ENCODE data around the gene LDAF1.
"Not testable (repeated sequence)": the region's sequence is repeated elsewhere in the genome, so short reads cannot be mapped to it uniquely, and the experiment has no call there.

The LDAF1 gene

DNA sequence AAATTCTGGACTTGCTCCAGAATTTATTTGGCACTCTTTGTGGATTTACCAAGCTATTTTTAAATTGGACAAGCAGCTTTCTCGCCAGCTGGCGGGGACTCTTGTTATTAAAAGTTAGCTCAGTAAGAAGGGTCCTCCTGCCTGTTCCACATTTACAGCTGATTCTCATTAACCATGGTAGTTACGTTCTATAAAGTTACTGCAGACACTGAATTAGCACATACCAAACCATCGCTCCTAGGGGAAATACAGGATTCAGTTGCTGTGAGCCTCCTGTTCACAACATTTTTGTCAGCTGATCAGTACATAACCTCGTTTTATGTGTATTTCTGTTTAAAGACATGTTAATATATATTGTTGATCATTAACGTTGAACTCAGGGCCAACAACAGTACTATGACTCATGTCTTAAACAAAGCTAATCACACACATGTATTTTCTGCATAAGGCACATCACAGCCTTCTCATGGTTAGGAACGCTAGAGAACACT lies 4.2 kb downstream of the LDAF1 start:
- DNase-seq (ENCODE audit: low spot score), result no peak

DNA sequence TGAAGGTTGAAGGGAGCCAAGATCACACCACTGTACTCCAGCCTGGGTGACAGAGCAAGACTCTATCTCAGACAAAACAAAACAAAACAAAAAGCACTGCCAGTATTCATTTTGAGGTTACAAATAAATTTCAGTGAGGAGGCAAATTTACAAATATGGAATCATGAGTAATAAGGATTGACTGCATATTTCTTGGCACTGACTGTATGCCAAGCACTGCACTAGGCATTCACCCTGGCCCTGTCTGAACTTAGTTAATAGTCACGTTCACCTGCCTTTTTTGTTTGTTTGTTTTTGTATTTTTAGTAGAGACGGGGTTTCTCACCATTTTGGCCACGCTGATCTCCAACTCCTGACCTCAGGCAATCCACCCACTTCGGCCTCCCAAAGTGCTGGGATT lies 5.1 kb downstream of the LDAF1 start:
- DNase-seq (ENCODE audit: low spot score), result no peak

DNA sequence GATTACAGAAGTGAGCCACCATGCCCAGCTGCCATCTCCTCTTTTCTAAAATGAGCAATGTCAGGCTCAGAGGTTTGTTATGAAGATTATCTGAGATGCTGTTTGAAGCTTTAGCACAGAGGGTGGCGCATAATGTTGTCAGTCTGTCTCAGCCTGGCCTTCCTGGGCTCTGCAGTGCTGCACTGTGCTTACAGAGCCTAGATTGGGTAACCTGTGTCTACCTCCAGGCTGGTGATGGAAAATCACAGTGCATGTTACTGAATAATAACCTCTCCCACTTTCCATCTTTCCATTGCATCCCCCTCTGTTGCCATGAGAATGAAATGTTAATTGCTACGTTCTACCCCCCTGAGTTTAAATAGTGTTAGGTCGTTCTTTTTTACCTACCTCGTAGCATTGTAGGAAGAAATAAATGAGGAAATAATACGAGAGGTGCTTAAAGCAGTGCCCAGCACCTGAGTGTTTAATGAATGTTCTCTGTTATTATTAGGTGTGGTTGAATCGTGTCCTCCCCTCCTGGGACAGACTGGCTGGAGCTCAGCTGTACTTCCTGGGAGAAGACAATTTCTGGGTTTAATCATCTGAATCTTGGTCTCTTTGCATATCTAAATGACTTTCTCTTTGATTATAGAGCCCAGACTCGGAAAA lies 6.2 kb downstream of the LDAF1 start:
- no peak for DNase-seq (ENCODE audit: low spot score)

DNA sequence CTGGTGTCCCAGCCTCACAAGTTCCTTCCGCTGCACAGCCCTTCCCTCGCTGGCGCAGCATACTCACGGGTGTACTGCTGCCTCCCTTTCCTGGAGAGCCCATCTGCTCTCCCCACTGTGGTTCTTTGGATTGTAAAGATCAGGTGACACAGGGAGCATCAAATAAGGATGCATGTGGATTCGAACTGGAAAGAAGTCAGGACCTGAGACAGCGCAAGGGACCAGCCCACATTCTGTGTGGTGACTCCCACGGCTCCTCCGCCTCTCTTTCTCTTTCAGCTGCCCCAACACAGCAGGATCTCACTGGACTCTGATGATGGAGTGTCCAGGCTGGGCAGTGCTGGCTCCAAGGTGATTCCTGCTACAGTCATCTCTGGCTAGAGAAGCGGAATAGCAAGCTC lies 8.1 kb downstream of the LDAF1 start:
- DNase-seq (ENCODE audit: low spot score), result no peak

DNA sequence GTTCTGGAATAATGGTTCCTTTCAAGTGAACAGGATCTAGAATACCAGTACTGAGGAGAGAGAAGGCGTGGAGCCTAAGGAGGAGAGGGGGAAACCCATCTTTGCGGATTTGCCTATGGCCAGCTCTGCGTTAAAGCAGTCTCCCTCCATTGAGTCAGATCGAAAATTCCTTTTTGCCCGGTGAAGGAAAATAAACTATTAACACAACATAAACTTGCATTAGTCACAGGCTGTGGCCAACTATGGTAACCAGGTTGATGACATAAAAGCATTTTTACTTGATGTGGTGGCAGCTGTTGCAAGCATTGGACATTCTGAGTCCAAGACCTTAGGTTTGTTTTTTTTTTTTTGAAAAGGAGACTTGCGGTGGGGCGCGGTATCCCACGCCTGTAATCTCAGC lies 8.9 kb downstream of the LDAF1 start:
- DNase-seq (ENCODE audit: low spot score), result no peak

DNA sequence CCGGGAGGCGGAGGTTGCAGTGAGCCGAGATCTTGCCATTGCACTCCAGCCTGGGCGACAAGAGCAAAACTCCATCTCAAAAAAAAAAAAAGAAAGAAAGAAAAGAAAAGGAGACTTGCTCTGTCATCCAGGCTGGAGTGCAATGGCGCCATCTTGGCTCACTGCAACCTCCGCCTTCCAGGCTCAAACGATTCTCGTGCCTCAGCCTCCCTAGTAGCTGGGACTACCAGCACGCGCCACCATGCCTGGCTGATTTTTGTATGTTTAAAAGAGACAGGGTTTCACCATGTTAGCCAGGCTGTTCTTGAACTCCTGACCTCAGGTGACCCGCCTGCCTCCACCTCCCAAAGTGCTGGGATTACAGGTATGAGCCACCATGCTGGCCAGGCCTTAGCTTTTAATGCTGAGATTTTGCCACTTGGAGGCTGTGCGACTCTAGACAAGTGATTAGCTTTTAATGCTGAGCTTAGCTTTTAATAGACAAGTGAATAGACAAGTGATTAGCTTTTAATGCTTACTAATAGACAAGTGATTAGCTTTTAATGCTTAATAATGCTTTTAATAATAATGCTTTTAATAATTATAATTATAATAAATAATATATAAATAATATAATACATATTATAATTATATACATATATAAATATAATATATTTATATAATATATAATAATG lies 9.6 kb downstream of the LDAF1 start:
- no peak for DNase-seq (ENCODE audit: low spot score)

DNA sequence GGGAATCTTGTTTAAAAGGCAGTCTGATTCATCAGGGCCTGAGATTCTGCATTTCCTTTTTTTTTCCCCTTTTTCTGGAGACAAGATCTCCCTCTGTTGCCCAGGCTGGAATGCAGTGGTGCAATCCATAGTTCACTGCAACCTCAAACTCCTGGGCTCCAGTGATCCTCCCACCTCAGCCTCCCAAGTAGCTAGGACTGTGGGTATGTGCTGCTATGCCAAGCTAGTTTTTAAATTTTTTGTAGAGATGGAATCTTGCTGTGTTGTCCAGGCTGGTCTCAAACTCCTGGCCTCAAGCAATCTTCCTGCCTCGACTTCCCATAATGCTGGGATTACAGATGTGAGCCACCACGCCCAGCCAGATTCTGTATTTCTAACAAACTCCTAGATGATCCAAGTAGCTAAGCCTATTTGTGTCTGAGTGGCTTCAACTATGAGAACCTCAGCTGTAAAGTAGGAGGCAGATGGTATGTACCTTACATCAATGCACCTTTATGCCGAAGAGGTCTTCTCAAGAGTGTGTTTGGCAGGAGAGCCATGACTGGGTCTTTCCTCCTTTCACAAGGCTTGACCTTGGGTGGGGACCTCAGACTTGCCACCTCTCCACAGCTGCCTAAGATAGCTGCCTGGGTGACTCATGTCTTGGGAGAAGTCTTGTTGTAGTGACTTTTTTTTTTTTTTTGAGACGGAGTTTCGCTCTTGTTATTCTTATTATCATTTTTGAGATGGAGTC lies 10.9 kb downstream of the LDAF1 start:
- DNase-seq (ENCODE audit: low spot score), result no peak

DNA sequence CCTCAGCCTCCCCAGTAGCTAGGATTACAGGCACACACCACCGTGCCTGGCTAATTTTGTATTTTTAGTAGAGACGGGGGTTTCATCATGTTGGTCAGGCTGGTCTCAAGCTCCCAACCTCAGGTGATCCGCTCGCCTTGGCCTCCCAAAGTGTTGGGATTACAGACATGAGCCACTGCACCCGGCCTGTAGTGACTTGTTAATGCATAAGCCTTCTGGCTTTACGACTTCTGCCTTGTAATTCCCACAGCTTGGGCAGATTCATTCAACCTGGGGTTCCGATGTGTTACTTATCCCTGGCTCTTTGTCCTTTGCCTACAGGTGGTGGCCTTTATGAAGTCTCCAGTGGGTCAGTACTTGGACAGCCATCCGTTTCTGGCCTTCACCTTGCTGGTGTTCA lies 11.6 kb downstream of the LDAF1 start:
- DNase-seq (ENCODE audit: low spot score), result not testable (repeated sequence)

DNA sequence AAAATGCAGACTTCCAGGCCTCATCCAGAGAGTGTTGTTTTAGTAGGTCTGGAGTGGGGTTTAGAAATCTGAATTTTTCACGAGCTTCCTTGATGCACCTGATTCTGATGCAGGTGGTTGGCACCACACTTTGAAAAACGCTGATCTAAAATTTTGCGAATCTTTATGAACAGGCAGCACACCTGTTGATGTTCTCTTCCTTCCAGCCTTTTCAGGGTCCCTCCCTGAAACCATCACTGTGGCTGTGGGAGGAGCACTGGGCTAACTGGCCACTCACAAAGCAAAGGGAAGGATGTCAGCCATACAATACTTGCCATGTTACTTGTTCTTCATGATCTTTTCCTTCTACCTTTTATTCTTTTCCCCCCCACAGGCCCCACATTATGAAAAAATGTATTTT lies 14.2 kb downstream of the LDAF1 start:
- DNase-seq (ENCODE audit: low spot score), result no peak

DNA sequence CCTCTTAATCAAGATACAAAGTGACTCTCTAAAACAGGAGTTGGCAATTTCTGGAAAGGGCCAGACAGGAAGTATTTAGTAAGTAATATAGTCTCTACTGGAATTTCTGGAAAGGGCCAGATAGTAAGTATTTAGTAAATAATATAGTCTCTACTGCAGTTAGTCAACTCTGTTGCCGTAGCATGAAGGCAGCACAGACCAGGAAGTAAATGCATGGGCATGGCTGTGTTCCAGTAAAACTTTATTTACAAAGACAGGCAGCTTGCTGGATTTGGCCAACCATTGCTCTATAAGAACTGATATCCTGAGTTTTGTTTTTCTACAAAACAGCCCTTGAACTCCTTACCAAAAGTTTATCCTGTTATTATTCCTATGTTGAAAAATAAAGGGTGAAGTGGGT lies 16.9 kb downstream of the LDAF1 start:
- no peak for DNase-seq (ENCODE audit: low spot score)

DNA sequence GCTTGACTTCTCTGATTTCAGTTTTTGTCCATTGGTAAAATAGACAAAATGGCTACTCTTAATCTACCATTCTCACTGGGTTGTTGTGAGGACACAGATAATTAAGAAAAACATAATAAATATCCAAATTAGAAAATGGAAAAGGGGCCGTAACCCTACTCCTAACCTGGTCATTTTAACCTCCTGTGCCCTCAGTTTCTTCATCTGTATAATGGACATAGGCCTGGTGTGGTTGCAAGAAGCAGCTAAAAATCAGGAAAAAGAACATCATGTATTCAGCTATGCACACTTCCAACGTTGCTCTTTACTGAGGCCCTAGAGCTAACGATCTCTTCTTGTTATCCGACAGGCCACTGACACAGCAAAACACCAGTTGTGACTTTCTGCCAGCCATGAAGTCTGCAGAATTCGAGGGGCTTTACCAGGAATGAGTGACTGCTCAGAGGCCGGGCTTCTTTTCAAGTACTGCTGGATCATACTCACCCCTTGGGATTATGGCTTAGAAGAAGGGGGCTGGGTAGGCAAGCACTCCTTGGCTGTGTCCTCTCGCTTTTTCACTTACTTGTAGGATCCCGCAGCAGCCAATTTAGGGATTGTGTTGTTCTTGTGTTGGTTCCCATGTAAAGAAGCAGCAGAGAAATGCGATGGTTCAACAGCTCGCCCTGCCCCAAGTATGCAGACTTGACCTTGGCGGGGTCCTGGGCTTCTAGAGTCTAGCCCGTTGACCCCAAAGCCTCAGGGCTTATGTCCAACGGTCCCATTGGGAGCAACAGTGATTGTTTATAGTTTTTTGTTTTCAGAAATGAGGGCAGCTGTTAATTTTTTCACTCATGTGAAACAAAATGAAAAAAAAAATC lies 20.9 kb downstream of the LDAF1 start:
- no peak for DNase-seq (ENCODE audit: low spot score)

DNA sequence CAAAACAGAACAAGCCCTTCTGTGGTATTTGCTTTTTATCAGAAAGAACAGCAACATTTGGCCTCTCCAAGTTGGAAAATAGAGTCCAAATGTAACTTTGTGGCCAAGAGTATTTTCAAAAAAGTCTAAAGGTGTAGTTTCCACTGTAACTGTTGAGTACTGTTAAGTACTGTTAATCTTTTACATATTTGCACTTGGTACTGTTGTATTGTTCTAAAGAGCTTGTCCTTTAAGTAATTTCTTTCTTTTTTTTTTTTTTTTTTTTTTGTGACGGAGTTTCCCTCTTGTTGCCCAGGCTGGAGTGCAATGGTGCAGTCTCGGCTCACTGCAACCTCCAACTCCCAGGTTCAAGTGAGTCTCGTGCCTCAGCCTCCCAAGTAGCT lies 21.5 kb downstream of the LDAF1 start:
- no peak for DNase-seq (ENCODE audit: low spot score)

DNA sequence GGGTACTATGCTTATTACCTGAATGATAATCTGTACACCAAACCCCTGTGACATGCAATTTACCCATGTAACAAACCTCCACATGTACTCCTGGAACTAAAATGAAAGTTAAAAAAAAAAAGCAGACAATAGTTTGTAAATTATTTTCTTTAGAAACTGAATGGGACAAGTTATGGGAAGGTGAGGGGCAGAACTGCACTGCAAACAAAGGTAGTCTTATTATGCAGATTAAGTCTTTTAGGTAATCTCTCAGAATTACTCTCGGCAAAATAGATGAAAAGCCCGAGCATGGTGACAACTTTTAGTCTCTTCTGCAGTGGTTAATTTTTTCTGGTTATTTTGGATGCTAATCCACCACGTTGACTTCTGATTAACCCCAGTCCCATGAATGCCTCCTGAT lies 25.5 kb downstream of the LDAF1 start:
- DNase-seq (ENCODE audit: low spot score), result no peak

DNA sequence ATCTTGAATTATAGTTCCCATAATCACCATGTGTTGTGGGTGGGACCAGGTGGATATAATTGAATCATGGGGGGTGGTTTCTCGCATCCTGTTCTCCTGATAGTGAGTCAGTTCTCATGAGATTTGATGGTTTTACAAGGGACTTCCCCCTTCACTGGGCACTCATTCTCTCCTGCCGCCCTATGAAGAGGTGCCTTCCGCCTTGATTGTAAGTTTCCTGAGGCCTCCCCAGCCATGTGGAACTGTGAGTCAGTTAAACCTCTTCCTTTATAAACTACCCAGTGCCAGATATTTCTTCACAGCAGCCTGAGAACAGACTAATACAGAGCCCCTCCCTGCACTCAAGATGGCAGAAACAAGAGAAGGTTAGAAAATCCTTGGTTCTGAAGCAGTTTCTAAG lies 26.4 kb downstream of the LDAF1 start:
- no peak for DNase-seq (ENCODE audit: low spot score)

DNA sequence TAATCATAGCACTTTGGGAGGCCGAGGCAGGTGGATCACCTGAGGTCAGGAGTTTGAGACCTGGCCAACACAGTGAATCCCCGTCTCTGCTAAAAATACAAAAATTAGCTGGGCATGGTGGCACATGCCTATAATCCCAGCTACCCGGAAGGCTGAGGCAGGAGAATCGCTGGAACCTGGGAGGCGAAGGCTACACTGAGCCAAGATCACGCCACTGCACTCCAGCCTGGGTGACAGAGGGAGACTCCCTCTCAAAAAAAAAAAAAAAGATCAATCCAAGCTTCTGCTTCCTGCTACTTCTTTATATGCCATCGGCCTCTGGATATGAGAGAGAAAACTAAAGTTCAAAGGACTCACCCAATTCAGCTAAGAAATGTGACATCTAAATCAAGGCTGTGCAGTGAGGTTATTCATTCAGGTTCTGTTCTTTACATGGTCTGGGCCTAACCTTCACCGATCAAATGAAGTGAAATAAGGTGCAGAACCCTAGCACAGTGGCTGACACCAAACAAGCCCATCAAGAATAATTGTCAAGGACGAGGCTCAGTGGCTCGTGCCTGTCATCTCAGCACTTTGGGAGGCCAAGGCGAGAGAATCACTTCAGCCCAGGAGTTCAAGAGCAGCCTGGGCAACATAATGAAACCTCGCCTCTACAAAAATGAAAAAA lies 27.3 kb downstream of the LDAF1 start:
- DNase-seq (ENCODE audit: low spot score), result no peak

DNA sequence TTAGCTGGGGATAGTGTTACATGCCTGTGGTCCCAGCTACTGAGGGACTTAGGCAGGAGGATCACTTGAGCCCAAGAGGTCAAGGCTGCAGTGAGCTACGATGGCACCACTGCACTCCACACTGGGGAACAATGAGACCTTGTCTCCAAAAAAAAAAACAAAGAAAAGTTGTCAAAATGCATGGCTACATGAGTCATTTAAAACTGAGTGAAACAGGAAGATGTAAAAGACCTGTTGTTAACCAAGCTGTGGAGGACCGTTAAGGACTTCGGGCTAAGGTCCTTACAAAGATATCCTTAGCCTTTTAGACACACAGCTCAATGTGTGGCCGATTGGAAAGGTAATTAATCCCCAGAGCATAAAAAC lies 27.8 kb downstream of the LDAF1 start:
- DNase-seq (ENCODE audit: low spot score), result no peak

DNA sequence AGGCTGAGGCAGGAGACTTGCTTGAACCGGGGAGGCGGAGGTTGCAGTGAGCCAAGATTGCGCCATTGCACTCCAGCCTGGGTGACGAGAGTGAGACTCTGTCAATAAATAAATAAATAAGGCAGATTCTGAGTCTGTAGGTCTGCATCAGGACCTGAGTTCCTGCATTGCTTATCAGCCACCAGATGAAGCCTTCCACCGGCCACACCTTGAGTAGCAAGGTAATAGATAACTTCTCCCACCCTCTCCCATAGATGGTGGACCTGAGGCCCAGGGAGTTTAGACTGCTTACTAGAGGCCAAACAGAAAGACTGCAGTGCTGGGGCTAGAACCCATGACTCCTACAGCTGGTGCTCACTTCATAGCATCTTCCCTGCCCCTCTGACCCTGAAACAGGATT lies 30.8 kb downstream of the LDAF1 start:
- no peak for DNase-seq (ENCODE audit: low spot score)

DNA sequence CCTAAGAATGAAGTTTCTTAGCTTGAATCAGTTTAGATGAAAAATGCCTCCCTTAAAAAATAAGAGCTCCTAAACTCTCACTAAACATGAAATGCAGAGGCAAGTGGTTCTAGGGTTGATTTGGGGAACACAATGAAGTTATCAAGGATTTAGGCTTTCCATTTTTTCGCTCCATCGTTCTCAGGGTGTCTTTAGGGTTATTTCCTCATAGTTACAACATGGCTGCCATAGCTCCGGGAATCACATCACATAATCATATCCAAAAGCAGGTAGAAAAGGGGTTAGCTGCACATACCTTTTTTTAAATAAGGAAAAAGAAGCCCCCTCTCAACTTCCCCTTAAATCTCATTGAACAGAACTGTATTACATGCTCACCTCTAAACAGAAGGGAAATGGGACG lies 31.5 kb downstream of the LDAF1 start:
- DNase-seq (ENCODE audit: low spot score), result no peak

DNA sequence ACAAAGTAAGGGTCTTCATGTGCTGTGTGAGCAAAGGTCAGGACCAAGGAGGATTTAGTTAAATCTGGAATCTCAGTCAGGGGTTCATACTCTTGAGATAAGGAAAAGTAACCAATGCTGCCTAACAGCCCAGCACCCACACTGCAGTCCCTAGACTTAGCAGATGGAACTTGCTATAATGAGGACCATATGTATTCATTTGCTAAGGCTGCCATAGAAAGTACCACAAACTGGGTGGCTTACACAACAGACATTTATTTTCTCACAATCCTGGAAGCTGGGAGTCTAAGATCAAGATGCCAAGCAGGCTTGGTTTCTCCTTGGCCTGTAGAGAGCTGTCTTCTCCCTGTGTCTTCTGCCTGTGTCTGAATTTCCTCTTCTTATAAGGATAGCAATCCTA lies 32.1 kb downstream of the LDAF1 start:
- DNase-seq (ENCODE audit: low spot score), result no peak

DNA sequence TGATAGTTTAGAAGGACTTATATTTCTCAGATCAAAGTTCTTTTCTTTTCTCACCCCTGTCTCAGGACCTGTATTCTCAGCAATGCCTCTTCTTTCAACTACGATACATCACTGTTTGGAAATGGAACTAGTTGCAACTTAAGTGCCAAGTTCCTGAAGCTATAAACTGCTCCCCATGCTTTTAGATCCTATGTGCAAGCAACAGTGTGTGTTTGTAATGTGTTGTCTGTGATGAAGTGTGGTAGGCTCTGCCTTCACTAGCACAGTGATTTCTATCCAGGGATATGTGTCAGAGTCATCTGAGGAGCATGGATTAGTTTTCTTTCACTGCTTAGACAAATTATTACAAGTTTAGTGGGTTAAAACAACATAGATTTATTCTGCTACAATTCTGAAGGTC lies 34.5 kb downstream of the LDAF1 start:
- DNase-seq (ENCODE audit: low spot score), result no peak

DNA sequence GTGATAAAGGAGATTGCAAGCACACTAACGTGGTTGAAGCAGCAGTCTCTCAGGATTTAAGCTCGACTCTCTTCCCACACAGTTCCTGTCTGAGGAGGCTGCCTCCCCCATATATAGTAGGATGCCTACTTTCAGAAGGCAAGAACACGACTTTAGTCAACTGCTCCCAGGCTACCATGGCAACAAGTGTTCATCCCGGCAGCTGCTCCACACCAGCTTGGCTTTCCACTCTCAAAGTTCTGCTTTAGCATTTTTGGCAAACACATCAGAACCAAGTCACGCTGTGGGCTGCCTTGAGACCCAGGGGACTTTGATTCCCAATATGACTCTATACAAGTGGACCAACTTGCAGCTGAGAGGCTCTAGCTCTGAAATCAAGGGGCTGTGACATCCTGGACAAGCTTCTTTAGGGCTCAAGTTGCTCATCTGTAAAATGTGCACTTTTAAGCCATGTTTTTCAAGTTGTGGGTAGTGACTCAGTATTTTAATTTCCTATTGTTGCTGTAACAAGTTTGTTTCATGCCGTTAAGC lies 36.4 kb downstream of the LDAF1 start:
- DNase-seq (ENCODE audit: low spot score), result no peak

DNA sequence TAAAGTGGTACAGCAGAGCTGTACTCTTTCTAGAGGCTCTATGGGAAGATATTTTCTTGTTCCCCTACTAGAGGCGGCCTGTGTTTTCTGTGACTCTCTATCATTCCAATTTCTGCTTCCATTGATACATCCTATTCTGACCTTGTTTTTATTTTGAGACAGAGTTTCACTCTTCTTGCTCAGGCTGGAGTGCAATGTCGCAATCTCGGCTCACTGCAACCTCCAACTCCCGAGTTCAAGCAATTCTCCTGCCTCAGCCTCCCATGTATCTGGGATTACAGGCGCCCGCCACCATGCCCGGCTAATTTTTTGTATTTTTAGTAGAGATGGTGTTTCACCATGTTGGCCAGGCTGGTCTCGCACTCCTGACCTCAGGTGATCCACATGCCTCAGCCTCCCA lies 36.9 kb downstream of the LDAF1 start:
- DNase-seq (ENCODE audit: low spot score), result not testable (repeated sequence)

Measured in hematopoietic multipotent progenitor cell treated with erythropoietin and hydrocortisone succinate and interleukin-3 and kit ligand, for 15 days (in vitro differentiated cells).